HG02678 (cell line): Measurements from ENCODE around the gene SPTLC2.
A peak's percentile ranks its signal among the peaks of the same experiment; 100 is the strongest.
"Not testable (repeated sequence)": the region's sequence is repeated elsewhere in the genome, so short reads cannot be mapped to it uniquely, and the experiment has no call there.

Experiments
- ATAC-seq: cut with Tn5 transposase; IDR thresholded peaks from one replicate; pipeline ENCODE4 v1.9.1; 2021; ENCODE audit warnings: mild to moderate bottlenecking, moderate library complexity; ENCODE audit not compliant: unreplicated experiment

Gene SPTLC2

DNA sequence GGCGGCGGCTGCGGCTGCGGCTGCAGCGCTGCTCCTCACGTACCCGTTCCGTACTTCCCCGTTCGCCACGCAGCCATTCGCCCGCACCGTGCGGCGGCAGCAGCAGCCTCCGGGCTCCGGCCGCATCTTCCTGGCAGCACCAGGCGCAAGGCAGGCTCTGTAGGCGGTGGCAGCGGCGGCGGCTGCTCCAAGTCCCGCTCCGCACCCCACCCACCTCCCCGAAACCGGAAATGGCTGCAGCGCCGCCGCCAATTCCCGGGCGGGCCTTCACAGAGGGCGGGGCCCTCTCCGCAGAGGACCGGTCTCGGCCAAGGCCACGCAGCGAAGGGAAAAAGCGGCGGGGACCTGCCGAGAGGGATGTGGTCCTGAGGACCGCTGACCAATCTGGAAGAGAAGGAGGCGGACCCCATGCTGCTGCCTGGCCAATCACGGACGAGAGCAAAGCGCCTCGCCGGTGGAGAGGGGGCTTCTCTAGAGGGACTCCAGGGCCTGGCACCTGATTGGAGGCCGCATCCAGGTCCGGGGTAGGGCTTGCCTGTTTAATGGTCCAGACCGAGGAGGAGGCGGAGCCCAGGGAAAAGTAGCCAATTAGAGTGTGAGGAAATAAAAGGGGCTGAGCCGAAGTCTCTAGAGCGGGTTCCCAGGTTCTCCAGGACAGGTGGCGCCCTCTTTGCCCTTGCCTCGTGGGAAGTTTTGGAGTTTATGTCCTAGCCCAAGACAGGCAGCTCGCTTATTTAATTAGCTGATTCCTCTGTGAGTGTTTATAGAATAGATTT is at the start of gene SPTLC2:
Gene SPTLC2, minus strand, starts transcription at position 184 of the 776 bp plus-strand sequence. Its CDS starts 58 bp downstream, at position 126.
- ATAC-seq = peak; percentile 92

GRCh38 chr14:77663293-77663692 is 46.9 kb upstream of the SPTLC2 start:
- ATAC-seq = no peak

DNA sequence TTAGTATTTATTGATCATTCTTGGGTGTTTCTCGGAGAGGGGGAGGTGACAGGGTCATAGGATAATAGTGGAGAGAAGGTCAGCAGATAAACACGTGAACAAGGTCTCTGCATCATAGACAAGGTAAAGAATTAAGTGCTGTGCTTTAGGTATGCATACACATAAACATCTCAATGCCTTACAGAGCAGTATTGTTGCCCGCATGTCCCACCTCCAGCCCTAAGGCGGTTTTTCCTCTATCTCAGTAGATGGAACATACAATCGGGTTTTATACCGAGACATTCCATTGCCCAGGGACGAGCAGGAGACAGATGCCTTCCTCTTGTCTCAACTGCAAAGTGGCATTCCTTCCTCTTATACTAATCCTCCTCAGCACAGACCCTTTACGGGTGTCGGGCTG is 45.1 kb upstream of the SPTLC2 start:
- not testable (repeated sequence) for ATAC-seq

- no peak for ATAC-seq
Measured at GRCh38 chr14:77660754-77661153, 44.3 kb upstream of the SPTLC2 start.

GRCh38 chr14:77659831-77660230 is 43.4 kb upstream of the SPTLC2 start:
- ATAC-seq = no peak

GRCh38 chr14:77657280-77657679 is 40.8 kb upstream of the SPTLC2 start:
- ATAC-seq = no peak

DNA sequence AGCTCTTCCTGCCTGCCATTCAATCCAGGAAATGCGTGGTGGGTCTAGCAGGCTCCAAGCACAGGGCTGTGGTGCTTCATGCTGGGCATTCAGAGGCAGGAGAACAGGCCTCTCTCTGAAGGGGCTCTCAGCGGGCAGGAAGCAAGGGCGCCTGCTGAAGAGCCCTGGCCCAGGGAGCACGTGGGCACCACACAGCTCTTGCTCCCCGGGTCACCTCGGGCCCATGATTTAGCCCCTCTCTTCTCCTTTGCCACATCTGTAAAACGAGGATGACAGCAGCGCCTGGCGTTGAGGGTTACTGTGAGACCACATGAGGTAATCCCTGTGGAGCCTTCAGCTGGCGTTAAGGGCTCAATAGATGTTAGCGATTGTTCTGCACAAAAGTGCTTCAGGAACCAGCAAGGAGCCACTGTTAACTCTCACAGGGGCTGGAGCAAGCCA is 37.6 kb upstream of the SPTLC2 start:
- no peak for ATAC-seq

DNA sequence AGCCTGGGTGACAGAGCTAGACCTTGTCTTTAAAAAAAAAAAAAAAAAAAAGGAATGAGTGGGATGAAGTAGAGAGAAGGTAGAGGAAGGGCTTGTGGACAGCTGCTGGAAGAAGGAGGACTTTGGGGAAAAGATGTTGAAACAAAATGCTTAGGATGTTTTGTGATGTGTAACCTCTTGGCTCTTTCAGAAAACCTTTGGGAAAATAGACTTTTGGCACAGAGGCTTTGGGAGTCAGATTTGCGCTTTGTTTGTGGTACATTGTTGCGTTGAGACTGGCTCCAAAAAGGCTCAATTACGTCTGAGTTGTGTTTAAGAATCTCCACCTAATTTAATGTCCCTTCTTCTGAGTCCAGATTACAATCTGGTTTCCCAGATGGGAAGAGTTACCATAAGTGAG is 32.9 kb upstream of the SPTLC2 start:
- no peak for ATAC-seq

DNA sequence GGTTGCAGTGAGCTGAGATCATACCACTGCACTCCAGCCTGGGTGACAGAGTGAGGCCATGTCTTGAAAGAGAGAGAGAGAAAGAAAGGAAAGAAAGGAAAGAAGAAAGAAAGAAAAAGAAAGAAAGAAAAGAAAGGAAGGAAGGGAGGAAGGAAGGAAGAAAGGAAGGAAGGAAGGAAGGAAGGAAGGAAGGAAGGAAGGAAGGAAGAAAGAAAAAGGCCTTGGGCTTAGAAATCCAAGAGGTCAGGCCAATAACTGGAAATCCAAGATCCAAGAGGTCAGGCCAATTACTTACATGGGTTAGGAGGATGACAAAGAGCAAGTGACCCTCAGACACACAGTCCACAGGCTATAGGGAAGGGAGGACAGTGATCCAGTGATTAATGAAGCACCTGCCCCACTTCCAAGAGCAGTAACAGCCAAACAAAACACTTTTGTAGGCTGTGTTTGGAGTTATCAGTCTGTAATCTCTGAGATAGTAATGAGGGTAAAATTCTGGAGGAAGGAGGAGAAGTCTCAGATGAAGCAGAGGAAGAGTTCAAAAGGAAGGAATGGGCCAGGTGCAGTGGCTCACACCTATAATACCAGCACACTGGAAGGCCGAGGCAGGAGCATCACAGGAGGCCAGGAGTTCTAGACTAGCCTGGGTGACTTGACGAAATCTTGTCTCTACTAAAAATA is 32.2 kb upstream of the SPTLC2 start:
- no peak for ATAC-seq

DNA sequence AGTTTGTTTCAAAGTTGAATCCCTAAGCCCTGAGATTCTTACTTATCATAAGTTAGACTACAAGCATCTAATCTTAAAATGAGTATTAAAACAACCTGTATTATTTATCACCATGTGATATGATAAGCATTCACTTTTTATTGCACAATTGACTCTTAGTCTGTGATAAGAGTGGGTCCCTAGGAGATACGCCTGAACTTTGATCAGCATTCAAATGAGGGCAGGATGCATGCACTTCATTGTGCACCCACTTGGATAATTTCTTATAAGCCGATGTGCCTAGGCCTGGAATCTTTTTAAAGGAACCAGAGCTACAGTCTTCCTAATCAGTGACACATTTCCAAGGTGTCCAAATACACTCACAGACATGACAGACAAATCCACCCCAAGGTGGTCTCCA is 31.4 kb upstream of the SPTLC2 start:
- no peak for ATAC-seq

- ATAC-seq = no peak
Measured at GRCh38 chr14:77646907-77647306, 30.5 kb upstream of the SPTLC2 start.

- ATAC-seq = no peak
Measured at GRCh38 chr14:77645520-77646230, 29.2 kb upstream of the SPTLC2 start.

DNA sequence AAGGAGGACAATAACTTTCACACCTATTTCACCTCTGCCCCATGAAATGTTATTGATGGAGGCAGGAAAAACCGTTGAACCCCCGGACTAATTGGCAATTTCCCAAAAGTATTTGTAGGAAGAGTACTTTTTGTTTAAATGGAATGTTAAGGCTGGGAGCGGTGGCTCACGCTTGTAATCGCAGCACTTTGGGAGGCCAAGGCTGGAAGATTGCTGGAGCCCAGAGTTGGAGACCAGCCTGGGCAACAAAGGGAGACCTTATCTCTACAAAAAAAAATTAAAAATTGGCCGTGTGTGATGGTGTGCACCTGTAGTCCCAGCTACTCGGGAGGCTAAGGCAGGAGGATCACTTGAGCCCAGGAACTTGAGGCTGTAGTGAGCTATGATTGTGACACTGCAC is 26.0 kb upstream of the SPTLC2 start:
- ATAC-seq = no peak

DNA sequence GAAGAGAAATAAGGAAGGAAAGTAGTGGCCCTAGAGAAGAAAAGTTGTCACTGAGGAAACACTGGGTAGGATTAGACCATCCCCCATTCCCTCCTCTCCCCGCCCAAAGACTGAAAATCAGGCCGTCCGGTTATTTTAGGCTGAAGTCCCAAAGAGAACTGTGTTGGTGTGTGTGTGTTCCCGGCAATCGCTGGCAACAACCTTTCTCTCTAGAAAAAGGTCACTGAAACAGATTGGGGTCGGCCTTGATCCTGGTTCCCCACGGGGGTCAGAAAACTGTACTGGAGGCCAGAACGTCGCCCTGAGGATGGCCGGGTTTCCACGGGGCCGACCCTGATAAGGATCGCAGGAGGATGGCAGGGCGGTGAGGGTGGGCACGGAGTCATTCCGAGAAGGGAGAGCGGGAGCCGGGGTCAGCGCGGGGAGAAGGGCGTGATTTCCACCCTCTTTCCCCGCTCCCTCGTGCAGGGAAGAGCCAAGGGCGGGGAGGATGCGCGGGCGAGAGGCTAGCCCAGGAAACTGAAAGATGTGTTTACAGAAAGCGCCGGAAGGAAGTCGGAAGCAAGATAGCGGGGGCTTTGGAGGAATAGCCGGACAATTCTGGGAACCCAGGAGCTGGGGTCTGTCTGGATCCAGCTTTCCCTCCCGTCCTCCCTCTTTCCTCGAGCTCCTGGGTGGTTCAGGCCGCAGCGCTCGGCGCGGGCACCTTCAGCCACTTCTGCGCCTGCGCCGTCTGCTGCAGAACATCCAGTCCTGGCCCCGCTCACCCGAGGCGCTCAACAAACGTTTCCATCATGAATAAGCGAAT is 25.3 kb upstream of the SPTLC2 start:
- no peak for ATAC-seq

GRCh38 chr14:77640756-77641533 is 24.5 kb upstream of the SPTLC2 start:
- ATAC-seq = no peak

GRCh38 chr14:77638771-77639171 is 22.3 kb upstream of the SPTLC2 start:
- no peak for ATAC-seq

DNA sequence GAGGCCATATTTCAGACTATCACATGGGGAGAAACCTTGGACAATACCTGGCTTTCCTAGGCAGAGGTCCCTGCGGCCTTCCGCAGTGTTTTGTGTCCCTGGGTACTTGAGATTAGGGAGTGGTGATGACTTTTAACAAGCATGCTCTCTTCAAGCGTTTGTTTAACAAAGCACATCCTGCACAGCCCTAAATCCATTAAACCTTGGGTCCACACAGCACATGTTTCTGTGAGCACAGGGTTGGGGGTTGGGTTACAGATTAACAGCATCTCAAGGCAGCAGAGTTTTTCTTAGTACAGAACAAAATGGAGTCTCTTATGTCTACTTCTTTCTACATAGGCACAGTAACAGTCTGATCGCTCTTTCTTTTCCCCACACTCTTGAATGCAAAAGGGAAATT is 19.4 kb upstream of the SPTLC2 start:
- ATAC-seq = not testable (repeated sequence)

DNA sequence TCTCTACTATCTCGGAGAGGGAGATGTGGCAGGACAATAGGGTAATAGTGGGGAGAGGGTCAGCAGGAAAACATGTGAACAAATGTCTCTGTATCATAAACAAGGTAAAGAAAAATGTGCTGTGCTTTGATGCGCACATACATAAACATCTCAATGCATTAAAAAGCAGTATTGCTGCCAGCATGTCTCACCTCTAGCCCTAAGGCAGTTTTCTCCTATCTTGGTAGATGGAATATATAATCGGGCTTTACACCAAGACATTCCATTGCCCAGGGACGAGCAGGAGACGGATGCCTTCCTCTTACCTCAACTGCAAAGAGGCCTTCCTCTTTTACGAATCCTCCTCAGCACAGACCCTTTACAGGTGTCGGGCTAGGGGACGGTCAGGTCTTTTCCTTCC is 19.0 kb upstream of the SPTLC2 start:
- ATAC-seq = not testable (repeated sequence)

DNA sequence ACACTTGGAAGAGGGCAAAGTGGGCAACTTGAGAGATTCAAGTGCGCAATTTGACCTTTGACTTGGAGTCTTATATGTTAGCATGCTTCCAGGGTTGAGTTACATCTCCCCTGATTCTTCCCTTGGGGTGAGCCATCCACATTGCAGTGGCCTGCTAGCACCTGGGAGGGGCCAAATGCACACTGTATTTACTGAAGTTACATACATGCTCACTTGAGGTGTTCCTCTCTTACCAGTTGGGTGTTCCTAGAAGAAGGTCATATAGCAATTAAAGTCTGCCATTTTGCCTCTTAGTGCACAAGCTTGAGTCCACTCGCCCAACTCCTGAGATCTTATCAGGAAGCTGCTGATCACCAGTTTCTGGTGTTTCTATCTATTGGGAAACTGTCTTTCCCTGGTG is 13.7 kb upstream of the SPTLC2 start:
- no peak for ATAC-seq

DNA sequence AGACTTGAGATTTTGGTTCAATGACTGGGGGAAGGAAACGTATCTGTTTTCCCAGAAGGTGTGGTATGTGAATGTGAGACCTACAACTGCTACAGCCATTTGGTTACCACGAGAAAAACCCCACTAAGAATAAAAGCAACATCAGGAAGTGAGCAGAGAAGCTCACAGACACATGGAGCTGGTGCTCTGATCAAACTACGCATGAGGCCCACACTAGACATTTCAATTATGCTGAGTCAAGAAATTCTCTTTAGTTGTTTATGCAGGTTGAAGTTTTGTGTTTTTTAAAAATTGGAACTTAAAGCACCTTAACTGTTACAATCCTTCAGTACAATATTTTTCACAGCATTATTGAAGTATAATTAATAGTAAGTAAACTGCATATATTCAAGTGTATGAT is 8.9 kb upstream of the SPTLC2 start:
- ATAC-seq = no peak
